AG04449 (cell line): ENCODE measurements around the gene RASL10A.
A peak's percentile ranks its signal among the peaks of the same experiment; 100 is the strongest.

Source experiments
- CTCF ChIA-PET: fragments of 350-600 bp; formaldehyde crosslinking; extraction: SDS; loops from one replicate; lab custom pipeline; 2021; ENCODE audit warnings: antibody characterized with exemption; lab: Yijun Ruan, JAX
- POLR2A ChIA-PET: fragments of 400-600, 350-600 bp; formaldehyde crosslinking; extraction: SDS; loops from one replicate; lab custom pipeline; 2020; ENCODE audit warnings: antibody characterized with exemption, inconsistent platforms; lab: Yijun Ruan, JAX
- DNase-seq: peaks from one replicate; pipeline ENCODE4 v3.0.0-alpha.2; 2010; ENCODE audit warnings: low read depth, low spot score
- H3K4me3 ChIP-seq: 2 replicates; pipeline ENCODE4 v1.5.1; 2011; ENCODE audit warnings: low read depth, mild to moderate bottlenecking, control low read depth, low read length
- CTCF ChIP-seq: IDR thresholded peaks from one replicate; pipeline ENCODE4 v1.5.1; 2011; ENCODE audit warnings: mild to moderate bottlenecking, moderate library complexity, low read length, control low read depth, inconsistent platforms; ENCODE audit not compliant: insufficient read depth; ENCODE audit errors: missing control alignments

RASL10A gene

GRCh38 chr22:29267462-29267857, 48.0 kb downstream of the RASL10A start:
- DNase-seq = no peak
- no peak for TF ChIP-seq CTCF
- peak overlapping the region; percentile 89 for H3K4me3 ChIP-seq
- CTCF ChIA-PET = interaction anchor here (1.2 to 4.2 kb wide), 2 partner anchors 19 to 22 kb away, joined by 4 to 25 read pairs; no protein-coding TSS in a partner anchor
- POLR2A ChIA-PET = interaction anchor here (0.6 kb wide), 1 partner anchor 18 kb away, joined by 3 read pairs; no protein-coding TSS in a partner anchor

- POLR2A ChIA-PET = interaction anchor here (0.6 kb wide), 1 partner anchor 17 kb away, joined by 3 read pairs; no protein-coding TSS in a partner anchor
- CTCF ChIA-PET = interaction anchor here (1.2 to 4.2 kb wide), 2 partner anchors 19 to 21 kb away, joined by 4 to 25 read pairs; no protein-coding TSS in a partner anchor
- no peak for DNase-seq
- peak overlapping the region; percentile 89 for H3K4me3 ChIP-seq
- no peak for TF ChIP-seq CTCF
These were observed 48.7 kb downstream of the RASL10A start for GRCh38 chr22:29266564-29267461.

GRCh38 chr22:29265929-29266328, 49.6 kb downstream of the RASL10A start:
- ChIA-PET CTCF (interaction anchor here (4.2 kb wide), 1 partner anchor 20 kb away, joined by 25 read pairs; no protein-coding TSS in a partner anchor), POLR2A (interaction anchor here (0.6 kb wide), 1 partner anchor 47 kb away, joined by 3 read pairs; no protein-coding TSS in a partner anchor)
- H3K4me3 ChIP-seq = no peak overlapping the region
- no peak for TF ChIP-seq CTCF
- DNase-seq = no peak

GRCh38 chr22:29265305-29265704, 50.2 kb downstream of the RASL10A start:
- no peak for TF ChIP-seq CTCF

GRCh38 chr22:29263791-29264276, 51.7 kb downstream of the RASL10A start:
- no peak overlapping the region for H3K4me3 ChIP-seq
- TF ChIP-seq CTCF = no peak

More at GRCh38 chr22:29265305-29265704, 50.2 kb downstream of the RASL10A start:
- H3K4me3 ChIP-seq = no peak overlapping the region
- no peak for DNase-seq
- POLR2A ChIA-PET = no interaction called here
- CTCF ChIA-PET = interaction anchor here (1.3 to 4.2 kb wide), 2 partner anchors 16 to 20 kb away, joined by 5 to 25 read pairs; no protein-coding TSS in a partner anchor

More at GRCh38 chr22:29263791-29264276, 51.7 kb downstream of the RASL10A start:
- ChIA-PET POLR2A (no interaction called here), CTCF (interaction anchor here (4.2 kb wide), 1 partner anchor 18 kb away, joined by 25 read pairs; no protein-coding TSS in a partner anchor)
- no peak for DNase-seq
